H1 (cell line): Measurements from ENCODE around the gene NFATC4. TPM values are rescaled to one million over a fixed set of nuclear protein-coding genes. Genes with fewer than 3 reads are reported as not detected.
A peak's percentile ranks its signal among the peaks of the same experiment; 100 is the strongest.
"Not testable (repeated sequence)": the region's sequence is repeated elsewhere in the genome, so short reads cannot be mapped to it uniquely, and the experiment has no call there.

Experiments
- CTCF ChIA-PET: fragments of 300-600 bp; sonication (Branson Sonifier 250); formaldehyde crosslinking; loops from one replicate; lab custom pipeline; 2021; ENCODE audit not compliant: partially characterized antibody; lab: Charles Lee
- POLR2A ChIA-PET: fragments of 300-600 bp; sonication (Branson Sonifier 250); formaldehyde crosslinking; loops from one replicate; lab custom pipeline; 2021; ENCODE audit warnings: inconsistent platforms; ENCODE audit not compliant: partially characterized antibody; lab: Charles Lee
- DNase-seq, 2 experiments: peaks; one replicate each; pipeline versions ENCODE4 v3.0.0 to v3.0.0-alpha.2; 2010 to 2022; ENCODE audit warnings: low spot score in 2 of 2, low read depth in 1 of 2, mixed read lengths in 1 of 2
- FAIRE-seq: peaks from 2 replicates; lab custom pipeline; 2011; peaks lifted over from hg19 to GRCh38; lab: Jason Lieb, UNC
- H2AFZ ChIP-seq: 2 replicates; pipeline ENCODE4 v1.8.1; 2012; ENCODE audit warnings: low read length, inconsistent platforms
- H2AK5ac ChIP-seq: 2 replicates; pipeline ENCODE4 v1.6.1; 2013; ENCODE audit warnings: low read depth, low read length
- H2BK120ac ChIP-seq: replicated peaks from 2 replicates; pipeline ENCODE3; 2013; ENCODE audit warnings: low read depth, low read length, inconsistent platforms
- H2BK12ac ChIP-seq: 2 replicates; pipeline ENCODE4 v1.6.1; 2013; ENCODE audit warnings: low read depth, low read length
- H2BK15ac ChIP-seq: 2 replicates; pipeline ENCODE4 v1.6.1; 2013; ENCODE audit warnings: low read length
- H2BK20ac ChIP-seq: 2 replicates; pipeline ENCODE4 v1.6.1; 2013; ENCODE audit warnings: low read length
- H2BK5ac ChIP-seq: 2 replicates; pipeline ENCODE4 v1.6.1; 2013; ENCODE audit warnings: low read depth, low read length
- H3K14ac ChIP-seq: 2 replicates; pipeline ENCODE4 v1.6.1; 2013; ENCODE audit warnings: inconsistent platforms; ENCODE audit not compliant: insufficient read length
- H3K18ac ChIP-seq: 2 replicates; pipeline ENCODE4 v1.6.1; 2013; ENCODE audit warnings: low read length; ENCODE audit errors: extremely low read depth
- H3K23ac ChIP-seq: 2 replicates; pipeline ENCODE4 v1.6.1; 2013; ENCODE audit warnings: inconsistent platforms; ENCODE audit not compliant: insufficient read length
- H3K23me2 ChIP-seq: 2 replicates; pipeline ENCODE4 v1.6.1; 2013; ENCODE audit warnings: low read depth, low read length
- H3K27ac ChIP-seq: 2 replicates; pipeline ENCODE4 v1.6.1; 2011; ENCODE audit warnings: low read depth, low read length, inconsistent platforms
- H3K27me3 ChIP-seq, 4 experiments: replicated peaks in 1 of 4; 1 replicate in 1 of 4; 2 replicates in 3 of 4; pipeline versions ENCODE4 v1.6.1 to v1.8.1; 2011 to 2013; ENCODE audit warnings: low read length in 3 of 4, mild to moderate bottlenecking in 3 of 4, inconsistent platforms in 2 of 4, mixed read lengths in 2 of 4, moderate library complexity in 1 of 4; ENCODE audit not compliant: control insufficient read depth in 3 of 4, insufficient read depth in 3 of 4; ENCODE audit errors: extremely low read depth in 1 of 4
- H3K36me3 ChIP-seq, 4 experiments: 2 replicates each; pipeline versions ENCODE4 v1.6.1 to v1.8.1; 2011 to 2013; ENCODE audit warnings: mild to moderate bottlenecking in 4 of 4, low read length in 3 of 4, moderate library complexity in 2 of 4, control low read depth in 1 of 4, inconsistent platforms in 1 of 4; ENCODE audit not compliant: insufficient read depth in 4 of 4, control insufficient read depth in 2 of 4
- H3K4ac ChIP-seq: replicated peaks from 2 replicates; pipeline ENCODE3; 2013; ENCODE audit warnings: low read length, low read depth, mixed read lengths, inconsistent platforms; ENCODE audit not compliant: insufficient read length
- H3K4me1 ChIP-seq, 4 experiments: replicated peaks in 1 of 4; 1 replicate in 1 of 4; 2 replicates in 3 of 4; pipeline versions ENCODE4 v1.6.1 to v1.8.1; 2011 to 2013; ENCODE audit warnings: low read length in 3 of 4, inconsistent platforms in 2 of 4, mixed read lengths in 1 of 4; ENCODE audit not compliant: insufficient read depth in 4 of 4, control insufficient read depth in 3 of 4
- H3K4me2 ChIP-seq, 2 experiments: 2 replicates each; pipeline versions ENCODE4 v1.6.1 to v1.8.1; 2011 to 2013; ENCODE audit warnings: low read depth in 2 of 2, low read length in 2 of 2, control low read depth in 1 of 2, inconsistent platforms in 1 of 2, mild to moderate bottlenecking in 1 of 2; ENCODE audit not compliant: insufficient read depth in 1 of 2
- H3K4me3 ChIP-seq, 4 experiments: fragments of 200-600, 300-600 bp in 1 of 4; sonication (generic), shearing (Covaris generic), sonication (Bioruptor Twin) in 1 of 4; 2 replicates each; pipeline versions ENCODE4 v1.5.1 to v1.8.1; 2011 to 2016; ENCODE audit warnings: low read length in 4 of 4, low read depth in 3 of 4, control low read depth in 2 of 4, inconsistent platforms in 2 of 4, mild to moderate bottlenecking in 2 of 4, mixed read lengths in 1 of 4, moderate library complexity in 1 of 4; ENCODE audit not compliant: insufficient read depth in 2 of 4; ENCODE audit errors: extremely low read depth in 1 of 4
- H3K56ac ChIP-seq: replicated peaks from 2 replicates; pipeline ENCODE3; 2013; ENCODE audit warnings: low read depth, mild to moderate bottlenecking, mixed read lengths, low read length, inconsistent platforms; ENCODE audit not compliant: insufficient read length
- H3K79me1 ChIP-seq: 2 replicates; pipeline ENCODE4 v1.6.1; 2013; ENCODE audit warnings: low read depth, low read length, control low read depth
- H3K79me2 ChIP-seq, 2 experiments: 2 replicates each; pipeline versions ENCODE4 v1.6.1 to v1.8.1; 2012 to 2013; ENCODE audit warnings: low read length in 2 of 2, mild to moderate bottlenecking in 2 of 2, inconsistent platforms in 1 of 2; ENCODE audit not compliant: insufficient read depth in 2 of 2, control insufficient read depth in 1 of 2
- H3K9ac ChIP-seq, 4 experiments: replicated peaks in 1 of 4; 1 replicate in 1 of 4; 2 replicates in 3 of 4; pipeline versions ENCODE4 v1.6.1 to v1.8.1; 2011 to 2013; ENCODE audit warnings: low read depth in 3 of 4, low read length in 3 of 4, control low read depth in 2 of 4, mild to moderate bottlenecking in 2 of 4, moderate library complexity in 2 of 4, inconsistent platforms in 1 of 4; ENCODE audit errors: extremely low read depth in 1 of 4
- H3K9me3 ChIP-seq, 2 experiments: 2 replicates each; pipeline versions ENCODE4 v1.6.1 to v1.8.1; 2012 to 2013; ENCODE audit warnings: mild to moderate bottlenecking in 2 of 2, moderate library complexity in 2 of 2, control low read depth in 1 of 2, inconsistent platforms in 1 of 2, low read depth in 1 of 2, low read length in 1 of 2, mixed read lengths in 1 of 2; ENCODE audit not compliant: insufficient read depth in 2 of 2
- H4K20me1 ChIP-seq, 2 experiments: replicated peaks in 1 of 2; 2 replicates each; pipeline versions ENCODE3 to v1.8.1; 2011 to 2013; ENCODE audit warnings: inconsistent platforms in 2 of 2, low read length in 2 of 2, mild to moderate bottlenecking in 1 of 2; ENCODE audit not compliant: insufficient read depth in 2 of 2, control insufficient read depth in 1 of 2
- H4K5ac ChIP-seq: 2 replicates; pipeline ENCODE4 v1.6.1; 2013; ENCODE audit warnings: low read length, low read depth, mixed read lengths, inconsistent platforms; ENCODE audit not compliant: insufficient read length
- H4K8ac ChIP-seq: 2 replicates; pipeline ENCODE4 v1.8.0; 2013; ENCODE audit warnings: mild to moderate bottlenecking, moderate library complexity, low read length, inconsistent platforms; ENCODE audit not compliant: insufficient read depth; ENCODE audit errors: extremely low read depth
- H4K91ac ChIP-seq: replicated peaks from 2 replicates; pipeline ENCODE3; 2013; ENCODE audit warnings: low read length, mixed read lengths, inconsistent platforms; ENCODE audit not compliant: insufficient read length
- RAD21 ChIP-seq, 2 experiments: IDR thresholded peaks in 1 of 2; conservative IDR thresholded peaks in 1 of 2; 2 replicates each; pipeline ENCODE4 v1.6.1; 2011; ENCODE audit warnings: low read depth in 2 of 2, low read length in 2 of 2, improper control_type of control experiment in 1 of 2, inconsistent platforms in 1 of 2, mild to moderate bottlenecking in 1 of 2, moderate library complexity in 1 of 2
- WGBS, 2 experiments: shearing (Covaris generic) in 1 of 2; methylation state at CpG; one replicate each; pipeline versions ENCODE4 v1.1.6 to v1.1.7; 2013 to 2015; ENCODE audit warnings: low lambda C conversion rate in 2 of 2, mixed read lengths in 2 of 2, inconsistent platforms in 1 of 2, low coverage in 1 of 2, missing lambda C conversion rate in 1 of 2; ENCODE audit not compliant: insufficient replicate concordance in 2 of 2, insufficient coverage in 1 of 2, insufficient read length in 1 of 2; ENCODE audit errors: extremely low coverage in 1 of 2, missing lambda C conversion rate in 1 of 2; 5-methylcytosine and 5-hydroxymethylcytosine counted together
- polyA plus RNA-seq, 7 experiments: library from polyadenylated mRNA; depleted of rRNA in 3 of 7; stranded (reverse) in 5 of 7; unstranded in 2 of 7; fragments of >200 nt in 5 of 7; fragments of 200-250 nt in 2 of 7; gene quantifications; 1 replicate in 5 of 7; 2 replicates in 1 of 7; 4 replicates in 1 of 7; pipeline versions ENCODE4 v1.2.1 to v1.2.3, GENCODE V29; 2011 to 2013; ENCODE audit warnings: missing spikeins in 2 of 7, mixed read lengths in 2 of 7
- total RNA-seq: library from RNA; stranded (reverse); fragmentation: NEBNext Ultra II Directional; extraction: Animal tissue kit (Norgen Biotek cat#: 25700); gene quantifications from 2 replicates; pipeline ENCODE4 v1.2.1, GENCODE V29; 2021
- TF ChIP-seq, protein P1 (sequence below), 3 experiments: IDR thresholded peaks; 1 replicate in 2 of 3; 2 replicates in 1 of 3; pipeline versions ENCODE4 v1.5.1 to v1.6.1; 2011; ENCODE audit warnings: low read length in 3 of 3, mild to moderate bottlenecking in 3 of 3, inconsistent platforms in 2 of 3, low read depth in 1 of 3, moderate library complexity in 1 of 3; ENCODE audit not compliant: insufficient read depth in 1 of 3; ENCODE audit errors: control extremely low read depth in 1 of 3

Gene NFATC4
- total and polyA plus RNA-seq, 2 of the 8 experiments (the other 6 are each of a cell fraction or from before 2014, with no cell fraction given) = 47.3 to 50.3 TPM

- H3K4me3 ChIP-seq, FAIRE-seq, H2BK12ac ChIP-seq, H3K9me3 ChIP-seq, H3K23me2 ChIP-seq, H4K20me1 ChIP-seq, H3K18ac ChIP-seq, H3K23ac ChIP-seq, H2AK5ac ChIP-seq, H2BK15ac ChIP-seq, H3K14ac ChIP-seq: not testable (repeated sequence)
- WGBS, 2 experiments = 12% methylated on average over 7 of the region's 9 CpGs; no CpG with 5 or more reads in 1 of the 2 experiments
- peaks cover 2 to 46% (median 16%) of the 10 kb centered on the region in 4 experiments; a peak in 6 of 7 replicates for H3K27me3 ChIP-seq
- TF ChIP-seq, protein P1, sequence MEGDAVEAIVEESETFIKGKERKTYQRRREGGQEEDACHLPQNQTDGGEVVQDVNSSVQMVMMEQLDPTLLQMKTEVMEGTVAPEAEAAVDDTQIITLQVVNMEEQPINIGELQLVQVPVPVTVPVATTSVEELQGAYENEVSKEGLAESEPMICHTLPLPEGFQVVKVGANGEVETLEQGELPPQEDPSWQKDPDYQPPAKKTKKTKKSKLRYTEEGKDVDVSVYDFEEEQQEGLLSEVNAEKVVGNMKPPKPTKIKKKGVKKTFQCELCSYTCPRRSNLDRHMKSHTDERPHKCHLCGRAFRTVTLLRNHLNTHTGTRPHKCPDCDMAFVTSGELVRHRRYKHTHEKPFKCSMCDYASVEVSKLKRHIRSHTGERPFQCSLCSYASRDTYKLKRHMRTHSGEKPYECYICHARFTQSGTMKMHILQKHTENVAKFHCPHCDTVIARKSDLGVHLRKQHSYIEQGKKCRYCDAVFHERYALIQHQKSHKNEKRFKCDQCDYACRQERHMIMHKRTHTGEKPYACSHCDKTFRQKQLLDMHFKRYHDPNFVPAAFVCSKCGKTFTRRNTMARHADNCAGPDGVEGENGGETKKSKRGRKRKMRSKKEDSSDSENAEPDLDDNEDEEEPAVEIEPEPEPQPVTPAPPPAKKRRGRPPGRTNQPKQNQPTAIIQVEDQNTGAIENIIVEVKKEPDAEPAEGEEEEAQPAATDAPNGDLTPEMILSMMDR (IDR thresholded peaks at IDR 0.05; ENCODE audit: control extremely low read depth in 1 of 3, insufficient read depth in 1 of 3, low read depth in 1 of 3, low read length in 3 of 3) = peak in 2 of 3 experiments; percentile 16 to 25; a peak in 2 of 4 replicates
- TF ChIP-seq RAD21 (IDR thresholded peaks at IDR 0.05 in 1 of 2, conservative IDR thresholded peaks at IDR 0.05 in 1 of 2; ENCODE audit: low read depth in 2 of 2, low read length in 2 of 2) = peak; percentile 21 to 28; a peak in 3 of 4 replicates
- TF ChIP-seq, all 59 proteins: peak for 2; not testable (repeated sequence) for 57
- not testable (repeated sequence) for H2BK5ac ChIP-seq, H3K4ac ChIP-seq, H2AFZ ChIP-seq, H2BK20ac ChIP-seq, H4K5ac ChIP-seq, H4K91ac ChIP-seq, H4K8ac ChIP-seq, H3K4me1 ChIP-seq, H3K27ac ChIP-seq, H3K79me2 ChIP-seq, H3K56ac ChIP-seq, H3K4me2 ChIP-seq, H3K9ac ChIP-seq, H3K79me1 ChIP-seq, H2BK120ac ChIP-seq, H3K36me3 ChIP-seq
- ChIA-PET CTCF (interaction anchor here (1.0 to 27.8 kb wide), 13 partner anchors 13 to 100 kb away, joined by 3 to 664 read pairs (median 4); partner anchors contain the start of genes CBLN3, CIDEB, KHNYN and LTB4R), POLR2A (interaction anchor here (1.4 kb wide), 1 partner anchor 11 kb away, joined by 3 read pairs; no protein-coding TSS in a partner anchor)
- DNase-seq = peak in 1 of 2 experiments; percentile 54
Measured at GRCh38 chr14:24327914-24328313, 40.1 kb upstream of the NFATC4 start.
